Stimulated activated CD4-positive, alpha-beta T cell treated with anti-CD3 and anti-CD28 coated beads, Interleukin-1b, Interleukin-23, amount 100 ng/mL, for 24 hours (primary cell): ENCODE measurements around the gene PLEKHO2.
"Not testable (repeated sequence)": the region's sequence is repeated elsewhere in the genome, so short reads cannot be mapped to it uniquely, and the experiment has no call there.

ENCODE experiments used
- DNase-seq, 4 experiments: peaks; one replicate each; pipeline ENCODE4 v3.0.0-alpha.2; 2020; ENCODE audit warnings: low read depth in 4 of 4, low spot score in 1 of 4

The PLEKHO2 gene

GRCh38 chr15:64841344-64842095 is at the start of gene PLEKHO2:
Gene PLEKHO2 (plus strand): TSS chr15:64841915. CDS start chr15:64842017, 102 bp downstream.
- DNase-seq: peak; percentile 42 to 88 (median 70)

GRCh38 chr15:64792282-64792681 is 49.4 kb upstream of the PLEKHO2 start:
- DNase-seq: no peak

GRCh38 chr15:64795299-64795698 is 46.4 kb upstream of the PLEKHO2 start:
- DNase-seq: not testable (repeated sequence)

- not testable (repeated sequence) for DNase-seq
Measured at GRCh38 chr15:64795921-64796320, 45.8 kb upstream of the PLEKHO2 start.

- DNase-seq: not testable (repeated sequence)
Measured at GRCh38 chr15:64798905-64799304, 42.8 kb upstream of the PLEKHO2 start.

GRCh38 chr15:64800476-64800875 is 41.2 kb upstream of the PLEKHO2 start:
- no peak for DNase-seq

- DNase-seq: no peak
Measured at GRCh38 chr15:64803526-64803925, 38.2 kb upstream of the PLEKHO2 start.

- DNase-seq: no peak
Measured at GRCh38 chr15:64804619-64805018, 37.1 kb upstream of the PLEKHO2 start.

- DNase-seq: no peak
Measured at GRCh38 chr15:64806509-64806908, 35.2 kb upstream of the PLEKHO2 start.

GRCh38 chr15:64807051-64807749 is 34.5 kb upstream of the PLEKHO2 start:
- no peak for DNase-seq

- no peak for DNase-seq
Measured at GRCh38 chr15:64807751-64808222, 33.9 kb upstream of the PLEKHO2 start.

- DNase-seq: no peak
Measured at GRCh38 chr15:64808785-64809453, 32.8 kb upstream of the PLEKHO2 start.

- peak; percentile 48 to 59 (median 54) for DNase-seq
Measured at GRCh38 chr15:64809649-64810496, 31.8 kb upstream of the PLEKHO2 start.

GRCh38 chr15:64810497-64811326 is 31.0 kb upstream of the PLEKHO2 start:
- DNase-seq: no peak

- no peak for DNase-seq
Measured at GRCh38 chr15:64813075-64813474, 28.6 kb upstream of the PLEKHO2 start.

- not testable (repeated sequence) for DNase-seq
Measured at GRCh38 chr15:64814283-64814682, 27.4 kb upstream of the PLEKHO2 start.

- not testable (repeated sequence) for DNase-seq
Measured at GRCh38 chr15:64814965-64815364, 26.8 kb upstream of the PLEKHO2 start.

GRCh38 chr15:64816452-64816851 is 25.3 kb upstream of the PLEKHO2 start:
- DNase-seq: no peak

GRCh38 chr15:64824929-64825430 is 16.7 kb upstream of the PLEKHO2 start:
- no peak for DNase-seq
